NCI-H2029 (cell line): ENCODE data around the gene NFRKB.
A peak's percentile ranks its signal among the peaks of the same experiment; 100 is the strongest.

Experiments
- DNase-seq: peaks from one replicate; lab custom pipeline; 2025; lab: John Stamatoyannopoulos, UW

NFRKB gene

GRCh38 chr11:129895126-129896041 lies at the start of gene NFRKB:
NFRKB (minus strand) TSS chr11:129895578; CDS start chr11:129892849, 2,729 bp downstream.
- peak; percentile 56 for DNase-seq

GRCh38 chr11:129944696-129945095 lies 49.3 kb upstream of the NFRKB start:
- DNase-seq = no peak

GRCh38 chr11:129943036-129943435 lies 47.7 kb upstream of the NFRKB start:
- peak; percentile 16 for DNase-seq

GRCh38 chr11:129939510-129939909 lies 44.1 kb upstream of the NFRKB start:
- DNase-seq = no peak

- no peak for DNase-seq
Measured at GRCh38 chr11:129938764-129939163, 43.4 kb upstream of the NFRKB start.

- DNase-seq = no peak
Measured at GRCh38 chr11:129937592-129938238, 42.3 kb upstream of the NFRKB start.

- no peak for DNase-seq
Measured at GRCh38 chr11:129935723-129936122, 40.3 kb upstream of the NFRKB start.

- no peak for DNase-seq
Measured at GRCh38 chr11:129933891-129934290, 38.5 kb upstream of the NFRKB start.

GRCh38 chr11:129933262-129933661 lies 37.9 kb upstream of the NFRKB start:
- DNase-seq = no peak

GRCh38 chr11:129932381-129933067 lies 37.1 kb upstream of the NFRKB start:
- DNase-seq = no peak

GRCh38 chr11:129930743-129931142 lies 35.4 kb upstream of the NFRKB start:
- no peak for DNase-seq

- DNase-seq = no peak
Measured at GRCh38 chr11:129930296-129930695, 34.9 kb upstream of the NFRKB start.

- DNase-seq = no peak
Measured at GRCh38 chr11:129929721-129930120, 34.3 kb upstream of the NFRKB start.

GRCh38 chr11:129928923-129929692 lies 33.7 kb upstream of the NFRKB start:
- DNase-seq = no peak

- no peak for DNase-seq
Measured at GRCh38 chr11:129922674-129923073, 27.3 kb upstream of the NFRKB start.

- DNase-seq = no peak
Measured at GRCh38 chr11:129918361-129918760, 23.0 kb upstream of the NFRKB start.

- no peak for DNase-seq
Measured at GRCh38 chr11:129917231-129917630, 21.9 kb upstream of the NFRKB start.

- DNase-seq = no peak
Measured at GRCh38 chr11:129911298-129911697, 15.9 kb upstream of the NFRKB start.

GRCh38 chr11:129910360-129910759 lies 15.0 kb upstream of the NFRKB start:
- no peak for DNase-seq

- no peak for DNase-seq
Measured at GRCh38 chr11:129905402-129905801, 10.0 kb upstream of the NFRKB start.

- no peak for DNase-seq
Measured at GRCh38 chr11:129896062-129896461, 684 bp upstream of the NFRKB start.
